Sigmoid colon (tissue), 4 donors: ENCODE measurements around the gene ACSF2.

Experiments used
- POLR2AphosphoS5 ChIP-seq, 4 donors: sonication (generic); formaldehyde crosslinking; IDR thresholded peaks; one replicate each; pipeline ENCODE4 v1.6.1; 2017; ENCODE audit warnings: antibody characterized with exemption in 4 of 4
- TF ChIP-seq, protein P1 (sequence below), 4 experiments: fragments of 450-650 bp in 3 of 4; fragments of 200-600 bp in 1 of 4; IDR thresholded peaks; one replicate each; pipeline ENCODE4 v1.5.1; 2016 to 2019; ENCODE audit warnings: antibody characterized with exemption in 4 of 4, mild to moderate bottlenecking in 3 of 4, moderate library complexity in 2 of 4

DNA sequence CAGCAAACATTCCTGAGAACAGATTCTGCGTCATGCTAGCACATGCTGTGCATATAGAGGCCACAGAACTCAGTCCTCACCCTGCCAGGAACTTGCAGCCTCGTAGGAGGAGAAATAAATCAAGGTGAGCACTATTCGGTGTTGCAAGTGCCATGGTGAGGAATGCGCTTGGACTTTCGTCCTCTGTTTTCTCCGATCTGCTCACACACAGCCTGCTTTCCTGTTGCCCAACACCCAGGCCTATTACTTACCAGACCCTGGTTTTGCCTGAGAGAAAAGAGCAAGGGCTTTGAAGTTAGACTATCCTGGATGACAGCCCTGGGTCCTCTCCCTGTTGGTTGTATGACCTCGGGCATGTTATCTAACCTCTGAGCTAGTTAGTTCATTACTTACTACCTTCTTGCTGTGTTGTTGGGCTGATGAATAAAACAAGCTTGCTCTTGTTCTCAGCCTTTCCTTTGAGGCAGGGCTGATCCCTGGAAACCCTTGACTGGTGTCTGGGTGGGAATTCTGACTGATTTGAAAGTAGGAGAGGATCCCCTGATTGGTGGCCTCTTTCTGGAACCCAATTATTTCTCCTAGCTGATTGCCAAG, 2.9 kb downstream of the ACSF2 start:
- TF ChIP-seq, protein P1, sequence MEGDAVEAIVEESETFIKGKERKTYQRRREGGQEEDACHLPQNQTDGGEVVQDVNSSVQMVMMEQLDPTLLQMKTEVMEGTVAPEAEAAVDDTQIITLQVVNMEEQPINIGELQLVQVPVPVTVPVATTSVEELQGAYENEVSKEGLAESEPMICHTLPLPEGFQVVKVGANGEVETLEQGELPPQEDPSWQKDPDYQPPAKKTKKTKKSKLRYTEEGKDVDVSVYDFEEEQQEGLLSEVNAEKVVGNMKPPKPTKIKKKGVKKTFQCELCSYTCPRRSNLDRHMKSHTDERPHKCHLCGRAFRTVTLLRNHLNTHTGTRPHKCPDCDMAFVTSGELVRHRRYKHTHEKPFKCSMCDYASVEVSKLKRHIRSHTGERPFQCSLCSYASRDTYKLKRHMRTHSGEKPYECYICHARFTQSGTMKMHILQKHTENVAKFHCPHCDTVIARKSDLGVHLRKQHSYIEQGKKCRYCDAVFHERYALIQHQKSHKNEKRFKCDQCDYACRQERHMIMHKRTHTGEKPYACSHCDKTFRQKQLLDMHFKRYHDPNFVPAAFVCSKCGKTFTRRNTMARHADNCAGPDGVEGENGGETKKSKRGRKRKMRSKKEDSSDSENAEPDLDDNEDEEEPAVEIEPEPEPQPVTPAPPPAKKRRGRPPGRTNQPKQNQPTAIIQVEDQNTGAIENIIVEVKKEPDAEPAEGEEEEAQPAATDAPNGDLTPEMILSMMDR (IDR thresholded peaks at IDR 0.05) = no peak
- TF ChIP-seq POLR2AphosphoS5 (IDR thresholded peaks at IDR 0.05) = no peak
